K562 (cell line): ENCODE results near the gene PDF. TPM values are rescaled to one million over a fixed set of nuclear protein-coding genes. Genes with fewer than 3 reads are reported as not detected.

ENCODE experiments used
- BCOR ChIP-seq: fragments of 450-650 bp; IDR thresholded peaks from 2 replicates; pipeline ENCODE4 v1.6.1; 2016
- CCNT2 ChIP-seq: IDR thresholded peaks from 2 replicates; pipeline ENCODE4 v1.6.1; 2011; ENCODE audit warnings: borderline replicate concordance, low read depth, mild to moderate bottlenecking, moderate library complexity, mixed read lengths, low read length; ENCODE audit not compliant: insufficient read length; ENCODE audit errors: extremely low read depth
- HMG20A ChIP-seq: fragments of 450-650 bp; formaldehyde crosslinking; conservative IDR thresholded peaks from 2 replicates; pipeline ENCODE4 v1.4.0; 2020; ENCODE audit warnings: mild to moderate bottlenecking, mixed read lengths
- polyA plus RNA-seq, 8 experiments: library from polyadenylated mRNA; depleted of rRNA in 4 of 8; stranded (reverse) in 5 of 8; unstranded in 3 of 8; fragments of >200 nt; fragmentation: Nextera tagmentation in 2 of 8; fragmentation: Illumina TruSeq in 1 of 8; extraction: Ambion mirVana in 2 of 8; extraction: Trizol in 1 of 8; gene quantifications; 2 replicates each; pipeline versions ENCODE4 v1.2.1 to v1.2.3, GENCODE V29; 2011 to 2014; ENCODE audit warnings: inconsistent platforms in 1 of 8, missing spikeins in 1 of 8
- total RNA-seq, 7 experiments: library from RNA; depleted of rRNA in 6 of 7; stranded (reverse); fragments of >200 nt in 6 of 7; fragmentation: Illumina TruSeq in 2 of 7; extraction: Trizol in 2 of 7; gene quantifications; 2 replicates each; pipeline versions ENCODE4 v1.2.1 to v1.2.3, GENCODE V29; 2011 to 2021; ENCODE audit warnings: low replicate concordance in 1 of 7
- TF ChIP-seq, protein P1 (sequence below), 2 experiments: IDR thresholded peaks in 1 of 2; conservative IDR thresholded peaks in 1 of 2; 2 replicates each; pipeline ENCODE4 v1.6.1; 2016; ENCODE audit warnings: low read depth in 2 of 2, mild to moderate bottlenecking in 1 of 2, missing compliant biosample characterization in 1 of 2, missing genetic modification characterization in 1 of 2, moderate library complexity in 1 of 2
- TF ChIP-seq, protein P2 (sequence below), 2 experiments: fragments of 450-650 bp in 1 of 2; sonication (generic) in 1 of 2; formaldehyde crosslinking; conservative IDR thresholded peaks; 2 replicates each; pipeline versions ENCODE4 v1.4.0 to v1.8.1; 2020 to 2022; ENCODE audit warnings: mild to moderate bottlenecking in 1 of 2, missing genetic modification reagents in 1 of 2

Gene PDF
- total and polyA plus RNA-seq, 9 of the 15 experiments (the other 6 are each of a cell fraction or from before 2014, with no cell fraction given): 0.15 to 72.4 (median 5.6) TPM

DNA sequence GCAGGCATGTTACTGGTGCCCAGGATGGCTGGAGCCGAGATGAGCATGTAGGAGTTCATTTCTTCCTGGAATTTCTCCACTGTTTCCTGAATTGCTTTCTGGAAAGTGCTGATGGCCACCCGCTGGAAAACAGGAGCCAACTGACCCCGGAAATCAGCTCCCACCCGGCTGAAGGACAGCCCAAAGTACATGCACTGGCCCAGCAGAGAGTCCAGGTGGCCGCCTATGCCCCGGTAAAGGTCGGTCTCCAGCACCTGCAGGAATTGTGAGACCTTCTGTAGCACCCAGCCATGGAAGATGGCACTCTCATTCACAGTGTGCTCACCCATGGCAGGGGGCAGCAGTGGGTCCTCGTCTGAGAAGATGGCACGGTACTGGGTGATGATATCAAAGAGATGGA, 4.3 kb upstream of the PDF start (continued):
- TF ChIP-seq, protein P1, sequence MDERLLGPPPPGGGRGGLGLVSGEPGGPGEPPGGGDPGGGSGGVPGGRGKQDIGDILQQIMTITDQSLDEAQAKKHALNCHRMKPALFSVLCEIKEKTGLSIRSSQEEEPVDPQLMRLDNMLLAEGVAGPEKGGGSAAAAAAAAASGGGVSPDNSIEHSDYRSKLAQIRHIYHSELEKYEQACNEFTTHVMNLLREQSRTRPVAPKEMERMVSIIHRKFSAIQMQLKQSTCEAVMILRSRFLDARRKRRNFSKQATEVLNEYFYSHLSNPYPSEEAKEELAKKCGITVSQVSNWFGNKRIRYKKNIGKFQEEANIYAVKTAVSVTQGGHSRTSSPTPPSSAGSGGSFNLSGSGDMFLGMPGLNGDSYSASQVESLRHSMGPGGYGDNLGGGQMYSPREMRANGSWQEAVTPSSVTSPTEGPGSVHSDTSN (CRISPR knock-in tag; IDR thresholded peaks at IDR 0.05; ENCODE audit: low read depth): no peak
- TF ChIP-seq, protein P1 (tag; conservative IDR thresholded peaks at IDR 0.05; ENCODE audit: low read depth): no peak
- TF ChIP-seq, protein P2, sequence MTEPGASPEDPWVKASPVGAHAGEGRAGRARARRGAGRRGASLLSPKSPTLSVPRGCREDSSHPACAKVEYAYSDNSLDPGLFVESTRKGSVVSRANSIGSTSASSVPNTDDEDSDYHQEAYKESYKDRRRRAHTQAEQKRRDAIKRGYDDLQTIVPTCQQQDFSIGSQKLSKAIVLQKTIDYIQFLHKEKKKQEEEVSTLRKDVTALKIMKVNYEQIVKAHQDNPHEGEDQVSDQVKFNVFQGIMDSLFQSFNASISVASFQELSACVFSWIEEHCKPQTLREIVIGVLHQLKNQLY (CRISPR knock-in tag; conservative IDR thresholded peaks at IDR 0.05): no peak
- TF ChIP-seq HMG20A: no peak
- no peak for TF ChIP-seq BCOR
- no peak for TF ChIP-seq CCNT2
